Measurements from ENCODE around the gene CADM1.

- TF ChIP-seq YY1 (IDR thresholded peaks at IDR 0.05; ENCODE audit: insufficient read depth, insufficient read length) (no peak), SUZ12 (IDR thresholded peaks at IDR 0.05; ENCODE audit: extremely low read depth, insufficient read depth, insufficient read length) (no peak), ZNF274 (IDR thresholded peaks at IDR 0.05; ENCODE audit: low read depth, low read length) (no peak)
Observed at GRCh38 chr11:115552773-115553438, 48.7 kb upstream of the CADM1 start.

Measured in NT2/D1 (cell line).